Natural killer cell (primary cell): ENCODE data around the gene CRYGN. TPM values are rescaled to one million over a fixed set of nuclear protein-coding genes. Genes with fewer than 3 reads are reported as not detected.

Experiments
- ATAC-seq, 3 donors: fragments of 150-1000 bp in 2 of 3; fragments of 200-7000 bp in 1 of 3; cut with Tn5 transposase; 1 replicate in 1 of 3; 2 replicates in 2 of 3; pipeline ENCODE4 v1.10.0; 2021; ENCODE audit warnings: mild to moderate bottlenecking in 2 of 3, moderate library complexity in 2 of 3
- DNase-seq, 2 donors: peaks; one replicate each; pipeline versions ENCODE4 v3.0.0 to v3.0.0-alpha.2; 2013 to 2021; ENCODE audit warnings: mixed read lengths in 1 of 2
- H3K27ac ChIP-seq: one replicate; pipeline ENCODE4 v1.5.1; 2013; ENCODE audit warnings: mild to moderate bottlenecking, low read length
- H3K27me3 ChIP-seq: one replicate; pipeline ENCODE4 v1.6.1; 2013; ENCODE audit warnings: low read length; ENCODE audit not compliant: control insufficient read depth, insufficient read depth
- H3K36me3 ChIP-seq: one replicate; pipeline ENCODE4 v1.6.1; 2013; ENCODE audit warnings: low read length; ENCODE audit not compliant: control insufficient read depth, insufficient read depth
- H3K4me1 ChIP-seq: one replicate; pipeline ENCODE4 v1.6.1; 2013; ENCODE audit warnings: low read length; ENCODE audit not compliant: control insufficient read depth, insufficient read depth
- H3K4me3 ChIP-seq: one replicate; pipeline ENCODE4 v1.5.1; 2013; ENCODE audit warnings: low read length
- H3K9me3 ChIP-seq: one replicate; pipeline ENCODE4 v1.6.1; 2013; ENCODE audit warnings: low read length; ENCODE audit not compliant: control insufficient read depth, insufficient read depth
- H3K27ac Mint-ChIP-seq, 2 donors: one replicate each; pipeline ENCODE4 v1.8.0; 2022; ENCODE audit warnings: mild to moderate bottlenecking in 2 of 2, mixed read lengths in 2 of 2, moderate library complexity in 1 of 2
- H3K27me3 Mint-ChIP-seq, 2 donors: one replicate each; pipeline ENCODE4 v1.8.0; 2022; ENCODE audit warnings: low read depth in 2 of 2, mixed read lengths in 2 of 2
- H3K36me3 Mint-ChIP-seq: one replicate; pipeline ENCODE4 v1.8.0; 2022; ENCODE audit warnings: mixed read lengths
- H3K4me1 Mint-ChIP-seq, 2 donors: one replicate each; pipeline ENCODE4 v1.8.0; 2022; ENCODE audit warnings: mixed read lengths in 2 of 2
- H3K4me3 Mint-ChIP-seq: one replicate; pipeline ENCODE4 v1.8.0; 2022; ENCODE audit warnings: mild to moderate bottlenecking, moderate library complexity, mixed read lengths
- H3K9me3 Mint-ChIP-seq, 2 donors: one replicate each; pipeline ENCODE4 v1.8.0; 2022; ENCODE audit warnings: mixed read lengths in 2 of 2
- CTCF ChIP-seq: fragments of 200-600 bp; IDR thresholded peaks from one replicate; pipeline ENCODE4 v1.8.0; 2022; ENCODE audit warnings: antibody characterized with exemption
- WGBS: methylation state at CpG from one replicate; pipeline ENCODE4 v1.1.7; 2013; ENCODE audit warnings: missing lambda C conversion rate; ENCODE audit not compliant: insufficient coverage; 5-methylcytosine and 5-hydroxymethylcytosine counted together
- intact Hi-C: fragments of 100-400 bp; cut with micrococcal nuclease; formaldehyde crosslinking; loops from one replicate; pipeline ENCODE4 v1.14.2; 2022
- total RNA-seq, 4 donors: library from RNA; stranded (reverse); fragments of 120-200 nt in 1 of 4; gene quantifications; one replicate each; pipeline versions ENCODE4 v1.2.3 to v1.2.4, GENCODE V29; 2013 to 2022

The CRYGN gene
- total RNA-seq, 3 donors from 2014 or later (not counting 1 experiment from before 2014, with no cell fraction given), result not detected

- H3K27me3 ChIP-seq, result no peaks in the 10 kb centered on the region
- WGBS, result 76% methylated on average over 5 of the region's 5 CpGs
- Mint-ChIP-seq H3K9me3 (no peaks in the 10 kb centered on the region), H3K4me3 (no peak overlapping the region), H3K27me3 (peaks cover 19 to 27% of the 10 kb centered on the region in 2 donors), H3K36me3 (no peaks in the 10 kb centered on the region), H3K4me1 (no peaks in the 10 kb centered on the region), H3K27ac (no peak overlapping the region)
- ATAC-seq, result no peak
- H3K36me3 ChIP-seq, result no peaks in the 10 kb centered on the region
- peaks cover 5% of the 10 kb centered on the region for H3K4me1 ChIP-seq
- intact Hi-C loops, result no loop called here
- TF ChIP-seq CTCF, result no peak
- H3K4me3 ChIP-seq, result no peak overlapping the region
- DNase-seq, result no peak
- peaks cover 9% of the 10 kb centered on the region for H3K9me3 ChIP-seq
- H3K27ac ChIP-seq, result no peak overlapping the region
Measured at GRCh38 chr7:151420144-151420543, 19.8 kb downstream of the CRYGN start.

GRCh38 chr7:151416941-151417315 is 23.0 kb downstream of the CRYGN start:
- H3K9me3 Mint-ChIP-seq, result no peaks in the 10 kb centered on the region
- Histone ChIP-seq H3K9me3 (peaks cover 9% of the 10 kb centered on the region), H3K4me1 (peaks cover 5% of the 10 kb centered on the region), H3K36me3 (no peaks in the 10 kb centered on the region), H3K27me3 (peaks cover 1% of the 10 kb centered on the region), H3K27ac (no peak overlapping the region), H3K4me3 (no peak overlapping the region)
- intact Hi-C loops, result no loop called here
- H3K4me1 Mint-ChIP-seq, result no peaks in the 10 kb centered on the region
- no peak for ATAC-seq
- H3K4me3 Mint-ChIP-seq, result no peak overlapping the region
- 85% methylated on average over 11 of the region's 11 CpGs for WGBS
- H3K27me3 Mint-ChIP-seq, result peaks cover 27 to 53% of the 10 kb centered on the region in 2 donors
- no peak overlapping the region for H3K27ac Mint-ChIP-seq
- no peak for DNase-seq
- no peak for TF ChIP-seq CTCF
- H3K36me3 Mint-ChIP-seq, result no peaks in the 10 kb centered on the region

GRCh38 chr7:151416112-151416940 is 23.6 kb downstream of the CRYGN start:
- no peak for DNase-seq
- Mint-ChIP-seq H3K27ac (no peak overlapping the region), H3K27me3 (peaks cover 31 to 53% of the 10 kb centered on the region in 2 donors), H3K36me3 (no peaks in the 10 kb centered on the region), H3K9me3 (no peaks in the 10 kb centered on the region), H3K4me1 (peaks cover 0 to under 1% of the 10 kb centered on the region in 2 donors), H3K4me3 (no peak overlapping the region)
- TF ChIP-seq CTCF, result no peak
- no peaks in the 10 kb centered on the region for H3K36me3 ChIP-seq
- H3K27me3 ChIP-seq, result peaks cover 4% of the 10 kb centered on the region
- no peak overlapping the region for H3K4me3 ChIP-seq
- H3K9me3 ChIP-seq, result peaks cover 9% of the 10 kb centered on the region
- 92% methylated on average over 10 of the region's 10 CpGs for WGBS
- intact Hi-C loops, result no loop called here
- ATAC-seq, result no peak
- peaks cover 7% of the 10 kb centered on the region for H3K4me1 ChIP-seq
- no peak overlapping the region for H3K27ac ChIP-seq
